IPS DF 4.7 (cell line): ENCODE measurements around the gene NR2F2.

Experiments used
- DNase-seq: peaks from one replicate; pipeline ENCODE4 v3.0.0-alpha.2; 2013; ENCODE audit warnings: low spot score; ENCODE audit errors: extremely low read depth

The NR2F2 gene

GRCh38 chr15:96352604-96353405 is 22.3 kb downstream of the NR2F2 start:
- DNase-seq, result no peak

GRCh38 chr15:96353416-96353929 is 23.0 kb downstream of the NR2F2 start:
- no peak for DNase-seq

GRCh38 chr15:96353930-96354730 is 23.6 kb downstream of the NR2F2 start:
- no peak for DNase-seq

DNA sequence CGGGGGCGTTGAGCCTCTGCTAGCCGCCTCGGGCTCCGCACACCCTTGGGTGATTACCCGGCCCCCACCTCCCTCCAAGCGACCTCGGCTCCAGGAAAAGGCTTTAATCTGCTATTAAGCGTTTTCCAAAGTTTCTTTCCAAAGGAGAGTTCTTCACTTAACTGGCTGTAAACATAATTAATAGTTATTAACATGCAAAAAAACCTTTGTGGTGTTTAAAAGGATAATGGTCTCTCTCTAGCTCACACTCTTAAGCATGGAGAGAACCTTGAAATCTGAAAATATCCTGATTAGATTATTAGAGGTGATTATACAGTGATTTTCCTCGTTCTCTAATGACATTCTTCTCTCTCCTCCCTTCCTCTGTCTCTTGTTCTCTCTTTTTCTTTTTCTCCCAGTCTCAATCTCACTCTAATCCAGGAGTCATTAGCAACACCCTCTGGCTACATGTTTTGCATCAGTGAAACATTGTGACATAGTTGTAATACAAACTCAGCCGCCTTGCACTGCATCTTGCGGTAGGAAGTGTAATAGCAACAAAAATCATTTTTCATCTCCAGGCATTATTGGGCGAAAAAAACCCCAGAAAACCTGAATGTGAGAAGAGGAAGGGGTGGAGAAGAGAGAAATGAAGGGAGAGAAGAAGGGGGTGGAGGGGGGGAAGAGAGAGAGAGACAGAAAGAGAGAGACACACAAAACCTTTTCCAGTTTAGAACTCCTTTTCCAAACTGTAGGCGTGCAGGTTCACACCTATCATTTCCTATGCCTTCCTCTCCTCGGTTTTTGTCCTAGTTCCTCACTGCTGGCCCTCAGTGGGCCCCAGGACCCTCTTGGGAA is 24.4 kb downstream of the NR2F2 start:
- no peak for DNase-seq

DNA sequence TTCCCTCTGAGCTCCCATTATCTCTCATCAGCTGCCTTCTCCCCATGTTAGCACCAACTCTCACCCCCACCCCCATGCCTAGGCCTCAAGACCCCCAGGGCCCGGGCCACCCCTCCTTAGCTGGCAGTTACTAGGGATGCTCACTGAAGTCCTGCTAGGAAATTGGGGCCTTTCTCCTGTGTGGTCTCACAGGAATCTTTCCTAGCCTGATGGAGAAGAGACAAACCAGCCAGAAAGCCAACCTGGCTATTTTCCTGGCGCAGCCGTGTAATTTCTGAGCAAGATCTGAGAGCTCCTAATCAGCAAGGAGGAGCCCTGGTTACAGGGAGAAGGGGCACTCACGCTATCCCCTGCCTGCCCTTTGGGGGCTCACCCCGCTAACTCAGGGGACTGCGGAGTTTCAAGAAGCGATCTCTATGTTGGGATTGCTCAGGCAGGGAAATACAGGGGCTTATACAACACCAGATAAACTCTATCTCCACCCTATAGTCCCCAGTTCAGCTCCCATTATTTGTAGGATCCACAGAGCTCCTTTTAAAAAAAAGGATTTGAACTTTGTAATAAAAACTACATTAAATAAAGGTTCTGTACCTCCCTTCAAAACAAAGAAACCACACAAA is 25.2 kb downstream of the NR2F2 start:
- DNase-seq, result no peak

GRCh38 chr15:96356494-96357455 is 26.3 kb downstream of the NR2F2 start:
- no peak for DNase-seq

DNA sequence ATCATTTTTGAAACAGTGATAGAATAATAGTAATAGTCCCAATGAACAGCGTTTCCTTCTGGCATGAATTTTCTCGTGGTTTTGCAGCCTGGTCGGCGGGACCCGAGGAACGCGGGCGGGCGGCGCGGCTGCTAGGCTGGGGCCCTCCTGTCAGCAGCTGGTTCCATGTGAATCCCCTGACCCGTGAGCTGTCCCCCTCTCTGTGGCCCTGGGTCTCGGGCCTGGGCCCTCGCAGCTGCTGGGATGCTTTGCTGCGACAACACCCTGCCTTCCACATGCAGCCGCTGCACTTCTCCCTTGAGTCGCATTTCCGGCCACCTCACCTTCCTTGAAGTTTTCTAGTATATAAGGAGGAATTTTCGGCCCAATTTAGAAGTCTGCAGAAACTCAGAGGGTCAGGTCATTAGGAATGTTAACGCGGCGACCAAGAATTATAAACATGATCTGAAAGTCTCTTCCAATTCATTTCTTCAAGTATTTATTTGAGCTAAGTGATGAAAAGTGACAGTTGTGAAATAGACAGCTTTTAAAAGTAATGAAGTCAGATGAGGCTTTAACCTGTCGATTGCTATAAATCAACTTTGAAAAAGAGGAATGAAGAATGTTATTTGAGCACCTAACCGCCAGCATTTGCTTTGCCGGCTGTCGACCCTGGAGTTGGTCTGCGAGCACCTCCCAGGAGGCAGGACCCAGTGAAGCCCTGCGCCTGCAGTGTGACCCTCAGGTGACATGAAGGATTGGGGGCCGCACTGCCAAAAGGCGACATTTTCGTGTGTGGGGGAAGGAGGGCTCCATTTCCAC is 27.7 kb downstream of the NR2F2 start:
- DNase-seq, result no peak

- DNase-seq, result no peak
These were observed 28.5 kb downstream of the NR2F2 start for GRCh38 chr15:96358821-96359615.

- no peak for DNase-seq
These were observed 29.4 kb downstream of the NR2F2 start for GRCh38 chr15:96359616-96360521.

DNA sequence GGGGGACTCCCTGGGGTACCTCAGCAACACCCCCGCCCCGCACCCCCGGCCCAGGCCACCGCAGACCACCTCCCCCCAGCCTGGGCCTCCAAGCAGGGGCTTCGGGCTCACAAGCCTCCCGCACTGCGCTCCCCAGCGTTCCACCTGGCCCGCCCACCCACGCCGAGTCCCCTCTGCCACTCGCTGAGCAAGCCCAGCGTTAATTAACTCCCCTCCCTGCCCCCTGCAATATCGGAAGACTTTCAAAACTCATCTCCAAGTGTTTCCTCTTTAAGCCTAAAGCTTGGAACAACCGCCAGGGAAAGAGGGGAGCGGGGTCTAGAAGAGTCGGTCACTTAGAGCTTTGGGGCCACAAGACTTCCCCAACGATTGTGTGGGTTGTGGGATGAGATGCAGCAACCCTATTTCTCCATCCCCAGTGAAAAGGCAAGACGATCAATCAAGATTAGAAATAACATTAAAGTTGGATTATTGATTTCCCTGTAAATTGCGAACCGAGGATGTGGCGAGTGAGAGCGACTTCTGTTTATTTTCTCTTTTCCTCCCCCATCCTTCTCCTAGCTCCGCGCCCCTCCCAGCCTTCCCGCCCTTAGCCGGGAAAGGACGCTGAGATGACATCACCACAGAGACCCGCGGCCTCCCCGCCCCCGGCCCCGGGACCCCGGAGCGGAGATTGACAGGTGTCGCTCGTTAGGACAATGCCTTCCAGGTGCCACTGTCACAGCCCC is 30.2 kb downstream of the NR2F2 start:
- no peak for DNase-seq

DNA sequence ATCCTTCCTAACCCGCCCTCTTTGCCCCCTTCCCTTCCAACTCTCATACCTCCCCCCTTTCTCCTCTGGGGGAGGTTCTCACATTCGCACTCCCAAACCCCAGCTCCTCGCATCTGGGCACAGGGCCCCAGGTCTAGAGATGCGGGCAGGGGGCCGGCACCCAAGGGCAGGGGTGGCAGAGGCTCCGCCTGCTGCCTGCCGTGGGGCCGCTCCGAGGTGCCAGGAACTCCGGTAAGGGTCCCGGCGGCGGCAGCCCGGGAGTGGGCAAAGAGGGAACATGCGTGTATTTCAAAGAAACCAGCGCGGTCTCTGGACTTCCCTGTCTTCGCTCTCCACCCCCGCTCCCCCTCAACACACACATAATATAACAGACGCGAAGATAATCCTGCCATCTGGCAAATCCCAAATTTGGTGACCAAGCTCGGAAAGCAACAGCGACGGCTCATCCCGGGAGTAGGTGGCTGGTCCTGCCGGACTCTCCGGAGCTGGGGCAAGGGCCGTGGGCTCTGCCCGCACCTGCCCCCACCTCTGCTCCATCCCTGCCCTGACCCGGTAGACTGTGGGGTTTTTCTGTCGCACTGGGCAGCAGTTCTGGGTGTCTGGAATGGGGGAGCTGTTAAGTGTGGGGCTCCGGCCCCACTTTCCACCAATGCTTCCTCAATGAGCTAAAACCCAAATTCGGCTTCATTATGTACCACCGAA is 31.0 kb downstream of the NR2F2 start:
- no peak for DNase-seq

DNA sequence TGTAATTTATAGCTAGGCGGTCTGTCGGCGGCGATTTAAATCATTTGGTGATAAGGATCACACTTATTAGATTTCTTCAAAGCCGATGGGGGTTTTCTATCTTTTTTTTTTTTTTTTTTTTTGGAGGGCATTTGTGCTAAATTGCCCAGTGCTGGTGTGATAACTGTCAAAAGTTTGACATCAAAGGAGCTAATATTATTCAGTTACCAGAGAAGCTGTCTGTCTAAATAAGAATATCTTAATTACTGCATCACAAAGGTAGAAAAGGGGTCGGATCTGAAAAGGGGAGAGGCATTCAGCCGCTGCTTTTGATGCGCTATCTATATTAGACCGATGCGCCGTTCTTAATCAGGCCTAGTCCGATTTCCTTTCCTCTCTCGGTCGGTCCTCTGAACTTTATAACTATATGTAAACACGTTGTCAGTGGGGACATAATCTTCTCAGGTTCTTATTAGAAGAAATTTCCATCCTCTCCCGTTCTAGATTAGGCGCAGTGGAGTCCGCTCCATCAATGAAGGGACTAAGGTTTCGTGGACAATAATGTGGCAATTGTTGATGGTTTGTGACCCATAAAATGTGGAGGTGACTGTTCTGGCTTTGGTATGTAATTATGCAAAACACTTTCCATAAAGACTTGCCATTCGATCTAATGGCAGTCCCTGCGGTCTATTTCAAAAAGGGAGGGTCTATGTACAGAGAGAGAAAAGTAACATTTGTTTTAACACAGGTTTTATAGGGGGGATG is 31.7 kb downstream of the NR2F2 start:
- DNase-seq, result no peak

DNA sequence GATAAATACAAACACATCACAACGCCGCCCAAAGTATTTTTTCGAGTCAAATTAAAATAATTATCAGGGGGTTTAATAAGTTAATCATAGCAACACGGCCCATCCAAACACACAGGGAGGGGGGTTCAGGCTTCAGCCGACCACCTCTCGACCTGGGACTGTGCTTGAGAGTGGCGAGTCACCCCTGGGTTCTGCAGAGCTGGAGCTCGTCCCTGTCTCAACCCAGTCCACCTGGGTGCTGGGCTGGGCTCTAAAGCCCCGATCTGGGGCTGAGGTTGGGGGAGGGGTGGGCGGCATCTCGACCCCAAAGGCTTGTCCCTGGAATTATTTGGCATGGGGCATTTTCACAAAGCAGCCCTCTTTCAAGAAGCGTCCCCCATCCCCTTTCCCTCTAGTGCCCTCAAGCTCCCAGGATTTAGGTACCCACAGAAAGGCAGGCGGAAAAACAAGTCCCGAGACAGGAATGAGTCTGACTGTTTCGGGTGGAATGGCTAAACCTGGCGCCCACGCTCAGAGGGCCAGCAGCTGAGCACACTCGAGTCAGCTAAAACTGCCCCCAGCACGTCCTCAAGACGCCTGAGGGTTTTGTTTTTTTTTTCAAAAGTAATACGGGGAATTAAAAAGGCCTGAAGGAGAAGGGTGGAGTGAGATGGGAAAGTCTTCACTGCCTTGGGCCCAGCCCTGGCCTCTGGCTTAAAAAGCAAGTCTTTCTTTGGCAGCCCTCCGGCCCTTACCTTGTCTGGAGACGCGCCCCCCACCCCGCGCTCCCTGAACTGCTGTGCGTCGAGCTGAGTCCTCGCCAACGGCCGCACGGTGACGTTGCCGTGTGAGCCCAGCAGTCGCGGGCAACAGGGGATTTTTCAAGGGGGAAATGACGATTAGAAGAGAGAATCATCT is 32.5 kb downstream of the NR2F2 start:
- DNase-seq, result no peak

DNA sequence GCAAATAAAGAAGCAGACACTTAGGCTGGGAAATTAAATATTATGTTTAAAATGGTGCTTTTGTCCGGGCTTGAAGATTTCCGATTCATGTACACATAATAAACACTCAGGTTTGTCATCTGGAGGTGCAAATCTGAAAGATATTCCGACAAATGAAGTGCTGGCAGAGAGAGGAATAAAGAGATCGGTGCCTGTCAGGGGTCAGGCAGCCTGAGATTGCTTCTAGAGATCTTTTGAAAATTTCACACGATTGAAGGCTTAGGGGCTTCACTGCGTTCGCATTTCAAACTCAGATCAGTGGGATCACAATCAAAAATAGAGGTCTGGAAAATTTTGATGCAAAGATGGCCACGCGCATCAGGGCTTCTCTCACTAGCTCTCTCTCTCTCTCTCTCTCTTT is 33.2 kb downstream of the NR2F2 start:
- no peak for DNase-seq
